HepG2 (cell line): ENCODE data around the gene GCM1. TPM values are rescaled to one million over a fixed set of nuclear protein-coding genes. Genes with fewer than 3 reads are reported as not detected.

Experiments
- ATAC-seq: fragments of 200-7000 bp; cut with Tn5 transposase; 3 replicates; pipeline ENCODE4 v1.9.1; 2020; ENCODE audit warnings: mild to moderate bottlenecking, moderate library complexity
- BruUV-seq: library from RNA; stranded (reverse); fragments of 400-500 nt; replicated peaks from 2 replicates; lab custom pipeline; 2021; lab: Mats Ljungman, UMichigan
- CTCF ChIA-PET: fragments of 300-600 bp; formaldehyde crosslinking; extraction: SDS; loops from one replicate; lab custom pipeline; 2021; ENCODE audit warnings: low total read pairs, inconsistent platforms, low intra/inter-chr PET ratio; lab: Yijun Ruan, JAX
- POLR2A ChIA-PET: fragments of 350-600 bp; sonication (Branson Sonifier 250); formaldehyde crosslinking; loops from one replicate; lab custom pipeline; 2020; ENCODE audit warnings: antibody characterized with exemption, inconsistent platforms; lab: Yijun Ruan, JAX
- DNase-seq: peaks from one replicate; pipeline ENCODE4 v3.0.0-alpha.2; 2015; ENCODE audit warnings: low spot score
- FAIRE-seq: peaks from 3 replicates; lab custom pipeline; 2011; peaks lifted over from hg19 to GRCh38; lab: Jason Lieb, UNC
- H2AFZ ChIP-seq: one replicate; pipeline ENCODE4 v1.6.1; 2011; ENCODE audit warnings: low read length, inconsistent platforms
- H3K27ac ChIP-seq: fragments of 300-600 bp; 3 replicates; pipeline ENCODE4 v1.8.0; 2011; ENCODE audit warnings: mixed run types, mild to moderate bottlenecking, mixed read lengths, low read length, inconsistent platforms; ENCODE audit not compliant: insufficient read depth; ENCODE audit errors: extremely low read length
- H3K27me3 ChIP-seq, 2 experiments: fragments of 200-600 bp in 1 of 2; 2 replicates in 1 of 2; 3 replicates in 1 of 2; pipeline versions ENCODE4 v1.6.0 to v1.8.0; 2011; ENCODE audit warnings: low read length in 2 of 2, mild to moderate bottlenecking in 2 of 2, moderate library complexity in 2 of 2, inconsistent platforms in 1 of 2; ENCODE audit not compliant: insufficient read depth in 2 of 2, control insufficient read depth in 1 of 2
- H3K36me3 ChIP-seq, 2 experiments: fragments of 200-600 bp in 1 of 2; replicated peaks in 1 of 2; 2 replicates in 1 of 2; 3 replicates in 1 of 2; pipeline versions ENCODE4 v1.5.1 to v1.8.0; 2011; ENCODE audit warnings: low read length in 2 of 2, inconsistent platforms in 1 of 2; ENCODE audit not compliant: insufficient read depth in 2 of 2, control insufficient read depth in 1 of 2
- H3K4me1 ChIP-seq: 2 replicates; pipeline ENCODE4 v1.5.1; 2012; ENCODE audit warnings: low read length, inconsistent platforms; ENCODE audit not compliant: insufficient read depth
- H3K4me2 ChIP-seq: 2 replicates; pipeline ENCODE4 v1.6.0; 2011; ENCODE audit warnings: low read depth, low read length, inconsistent platforms
- H3K4me3 ChIP-seq, 3 experiments: fragments of 200-600 bp in 1 of 3; sonication (generic), shearing (Covaris generic) in 1 of 3; replicated peaks in 1 of 3; 2 replicates each; pipeline ENCODE4 v1.5.1; 2011 to 2016; ENCODE audit warnings: low read length in 3 of 3, inconsistent platforms in 2 of 3, low read depth in 2 of 3, mild to moderate bottlenecking in 2 of 3, control low read depth in 1 of 3, mixed read lengths in 1 of 3; ENCODE audit not compliant: insufficient read depth in 1 of 3
- H3K79me2 ChIP-seq: one replicate; pipeline ENCODE4 v1.6.1; 2011; ENCODE audit warnings: low read length, inconsistent platforms; ENCODE audit not compliant: insufficient read depth
- H3K9ac ChIP-seq: 2 replicates; pipeline ENCODE4 v1.6.0; 2011; ENCODE audit warnings: mild to moderate bottlenecking, low read depth, low read length, inconsistent platforms; ENCODE audit not compliant: insufficient read depth
- H3K9me3 ChIP-seq: 2 replicates; pipeline ENCODE4 v1.5.1; 2012; ENCODE audit warnings: mild to moderate bottlenecking, low read length
- H4K20me1 ChIP-seq: 2 replicates; pipeline ENCODE4 v1.6.0; 2011; ENCODE audit warnings: inconsistent platforms, mild to moderate bottlenecking, low read length, moderate library complexity; ENCODE audit not compliant: insufficient read depth
- ARID4A ChIP-seq: sonication (generic); formaldehyde crosslinking; IDR thresholded peaks from 2 replicates; pipeline ENCODE4 v1.5.0; 2020; ENCODE audit warnings: mild to moderate bottlenecking, missing genetic modification reagents, borderline replicate concordance
- ZBTB2 ChIP-seq: sonication (generic); formaldehyde crosslinking; IDR thresholded peaks from 2 replicates; pipeline ENCODE4 v1.8.0; 2022; ENCODE audit warnings: low read depth, missing genetic modification reagents
- WGBS: methylation state at CpG from one replicate; pipeline ENCODE4 v1.1.6; 2017; ENCODE audit warnings: low lambda C conversion rate; 5-methylcytosine and 5-hydroxymethylcytosine counted together
- in situ Hi-C: cut with HindIII; loops from 2 replicates; pipeline ENCODE4 v1.10.0; 2017; ENCODE audit warnings: low pct_unique_long_range_greater_than_20kb; ENCODE audit not compliant: extremely low pct_ligation_motif_present
- intact Hi-C: fragments of 100-400 bp; cut with micrococcal nuclease; formaldehyde crosslinking; loops from one replicate; pipeline ENCODE4 v1.10.0; 2022; ENCODE audit not compliant: unreplicated experiment
- polyA plus RNA-seq, 8 experiments: library from polyadenylated mRNA; depleted of rRNA in 3 of 8; stranded (reverse) in 7 of 8; unstranded in 1 of 8; fragments of >200 nt; fragmentation: Illumina TruSeq in 4 of 8; extraction: Trizol in 4 of 8; gene quantifications; 2 replicates each; pipeline versions ENCODE4 v1.2.1 to v1.2.3, GENCODE V29; 2011 to 2016; ENCODE audit warnings: low read depth in 4 of 8, missing spikeins in 1 of 8, mixed read lengths in 1 of 8; ENCODE audit not compliant: insufficient read depth in 1 of 8
- total RNA-seq, 5 experiments: library from RNA; depleted of rRNA; stranded (reverse); fragments of >200 nt; fragmentation: Illumina TruSeq; extraction: Trizol; gene quantifications; 2 replicates each; pipeline ENCODE4 v1.2.3, GENCODE V29; 2016; ENCODE audit warnings: low read depth in 1 of 5
- TF ChIP-seq, protein P1 (sequence below): sonication (generic); formaldehyde crosslinking; IDR thresholded peaks from 2 replicates; pipeline ENCODE4 v1.4.0; 2020; ENCODE audit warnings: missing genetic modification reagents, borderline replicate concordance
- TF ChIP-seq, protein P2 (sequence below): sonication (generic); formaldehyde crosslinking; IDR thresholded peaks from 2 replicates; pipeline ENCODE4 v1.4.0; 2020; ENCODE audit warnings: mild to moderate bottlenecking, missing genetic modification reagents

The GCM1 gene
- total and polyA plus RNA-seq, 2 of the 13 experiments (the other 11 are each of a cell fraction or from before 2014, with no cell fraction given) = 0.04 to 0.13 TPM

- ChIA-PET POLR2A (no interaction called here), CTCF (no interaction called here)
- peaks cover 29% of the 10 kb centered on the region for H3K4me1 ChIP-seq
- in situ Hi-C loops (no loop called here), intact Hi-C loops (no loop called here)
- no peak for DNase-seq
- no TSS peak for BruUV-seq
- no peaks in the 10 kb centered on the region for H3K9me3 ChIP-seq
- H3K4me2 ChIP-seq = no peak overlapping the region
- H4K20me1 ChIP-seq = no peaks in the 10 kb centered on the region
- H3K36me3 ChIP-seq = no peaks in the 10 kb centered on the region; a peak in 1 of 5 replicates
- no peaks in the 10 kb centered on the region for H3K27me3 ChIP-seq
- 72% methylated on average over 4 of the region's 4 CpGs for WGBS
- no peaks in the 10 kb centered on the region for H3K79me2 ChIP-seq
- no peak for FAIRE-seq
- no peak overlapping the region for H2AFZ ChIP-seq
- H3K27ac ChIP-seq = no peak overlapping the region
- TF ChIP-seq, protein P1, sequence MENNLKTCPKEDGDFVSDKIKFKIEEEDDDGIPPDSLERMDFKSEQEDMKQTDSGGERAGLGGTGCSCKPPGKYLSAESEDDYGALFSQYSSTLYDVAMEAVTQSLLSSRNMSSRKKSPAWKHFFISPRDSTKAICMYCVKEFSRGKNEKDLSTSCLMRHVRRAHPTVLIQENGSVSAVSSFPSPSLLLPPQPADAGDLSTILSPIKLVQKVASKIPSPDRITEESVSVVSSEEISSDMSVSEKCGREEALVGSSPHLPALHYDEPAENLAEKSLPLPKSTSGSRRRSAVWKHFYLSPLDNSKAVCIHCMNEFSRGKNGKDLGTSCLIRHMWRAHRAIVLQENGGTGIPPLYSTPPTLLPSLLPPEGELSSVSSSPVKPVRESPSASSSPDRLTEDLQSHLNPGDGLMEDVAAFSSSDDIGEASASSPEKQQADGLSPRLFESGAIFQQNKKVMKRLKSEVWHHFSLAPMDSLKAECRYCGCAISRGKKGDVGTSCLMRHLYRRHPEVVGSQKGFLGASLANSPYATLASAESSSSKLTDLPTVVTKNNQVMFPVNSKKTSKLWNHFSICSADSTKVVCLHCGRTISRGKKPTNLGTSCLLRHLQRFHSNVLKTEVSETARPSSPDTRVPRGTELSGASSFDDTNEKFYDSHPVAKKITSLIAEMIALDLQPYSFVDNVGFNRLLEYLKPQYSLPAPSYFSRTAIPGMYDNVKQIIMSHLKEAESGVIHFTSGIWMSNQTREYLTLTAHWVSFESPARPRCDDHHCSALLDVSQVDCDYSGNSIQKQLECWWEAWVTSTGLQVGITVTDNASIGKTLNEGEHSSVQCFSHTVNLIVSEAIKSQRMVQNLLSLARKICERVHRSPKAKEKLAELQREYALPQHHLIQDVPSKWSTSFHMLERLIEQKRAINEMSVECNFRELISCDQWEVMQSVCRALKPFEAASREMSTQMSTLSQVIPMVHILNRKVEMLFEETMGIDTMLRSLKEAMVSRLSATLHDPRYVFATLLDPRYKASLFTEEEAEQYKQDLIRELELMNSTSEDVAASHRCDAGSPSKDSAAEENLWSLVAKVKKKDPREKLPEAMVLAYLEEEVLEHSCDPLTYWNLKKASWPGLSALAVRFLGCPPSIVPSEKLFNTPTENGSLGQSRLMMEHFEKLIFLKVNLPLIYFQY (CRISPR knock-in tag) = no peak
- TF ChIP-seq ZBTB2 (no peak), ARID4A (no peak)
- TF ChIP-seq, protein P2, sequence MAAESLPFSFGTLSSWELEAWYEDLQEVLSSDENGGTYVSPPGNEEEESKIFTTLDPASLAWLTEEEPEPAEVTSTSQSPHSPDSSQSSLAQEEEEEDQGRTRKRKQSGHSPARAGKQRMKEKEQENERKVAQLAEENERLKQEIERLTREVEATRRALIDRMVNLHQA (CRISPR knock-in tag) = no peak
- TF ChIP-seq, all 625 proteins: peak for 0
- ATAC-seq = no peak
- Histone ChIP-seq H3K9ac (no peak overlapping the region), H3K4me3 (no peak overlapping the region)
These were observed 41.5 kb downstream of the GCM1 start for GRCh38 chr6:53107091-53107490.
